HG03135 (cell line): ENCODE results near the gene LENEP.

Experiments
- ATAC-seq: cut with Tn5 transposase; IDR thresholded peaks from one replicate; pipeline ENCODE4 v1.9.1; 2021; ENCODE audit warnings: mild to moderate bottlenecking, moderate library complexity; ENCODE audit not compliant: unreplicated experiment

The LENEP gene

DNA sequence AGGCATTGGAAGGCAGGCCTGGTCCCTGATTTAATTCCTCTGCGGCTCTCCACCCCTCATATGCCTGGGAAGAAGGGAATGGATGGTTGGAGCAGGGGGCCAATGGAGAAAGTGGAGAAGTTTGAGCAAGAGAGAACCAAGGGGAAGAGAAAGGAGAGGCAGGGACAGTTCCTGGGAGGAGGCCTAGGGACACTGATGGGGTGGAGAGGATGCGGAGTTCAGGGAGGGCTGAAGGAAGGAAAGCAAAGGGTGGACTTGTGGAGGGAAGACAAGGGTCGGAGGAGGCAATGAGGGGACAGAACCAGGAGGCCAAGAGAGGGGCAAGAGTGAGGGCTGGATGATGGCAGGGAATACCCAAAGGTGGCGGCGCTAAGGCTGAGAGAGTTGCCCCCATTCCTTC lies 16.4 kb downstream of the LENEP start:
- no peak for ATAC-seq

DNA sequence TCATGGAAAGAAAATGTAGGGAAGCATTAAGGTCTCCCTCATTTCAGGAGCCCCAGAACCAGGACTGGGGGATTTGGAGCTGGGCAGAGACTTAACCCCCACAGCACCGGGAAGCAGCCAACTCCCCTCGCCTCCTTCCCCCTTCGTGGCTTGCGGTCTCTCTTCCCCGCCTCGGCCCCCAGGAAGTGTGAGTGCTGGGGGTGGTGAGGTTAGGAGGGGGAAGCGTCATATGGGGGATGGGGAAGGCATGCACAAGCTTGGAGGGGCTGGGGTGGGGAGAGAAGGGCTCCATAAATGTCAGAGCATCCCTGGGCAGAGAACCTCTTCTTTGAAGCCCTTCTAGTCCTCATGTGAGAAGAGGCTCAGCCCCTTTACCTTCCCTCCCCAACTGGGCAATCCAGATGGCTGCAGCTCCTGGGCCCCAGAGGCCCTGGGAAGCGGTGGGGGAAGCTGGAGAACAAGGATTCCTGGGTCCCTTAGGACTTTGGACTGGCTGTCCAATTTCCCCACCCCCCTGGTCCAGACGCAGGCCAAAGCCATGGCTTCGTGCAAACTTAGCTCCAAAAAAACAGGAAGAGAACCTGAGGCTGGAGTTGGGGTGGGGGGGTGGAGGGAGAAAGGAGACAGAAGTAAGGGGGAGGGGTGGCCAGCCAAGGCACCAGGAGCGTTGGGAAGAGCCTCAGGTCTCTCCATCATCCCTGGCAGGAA lies 17.0 kb downstream of the LENEP start:
- no peak for ATAC-seq

DNA sequence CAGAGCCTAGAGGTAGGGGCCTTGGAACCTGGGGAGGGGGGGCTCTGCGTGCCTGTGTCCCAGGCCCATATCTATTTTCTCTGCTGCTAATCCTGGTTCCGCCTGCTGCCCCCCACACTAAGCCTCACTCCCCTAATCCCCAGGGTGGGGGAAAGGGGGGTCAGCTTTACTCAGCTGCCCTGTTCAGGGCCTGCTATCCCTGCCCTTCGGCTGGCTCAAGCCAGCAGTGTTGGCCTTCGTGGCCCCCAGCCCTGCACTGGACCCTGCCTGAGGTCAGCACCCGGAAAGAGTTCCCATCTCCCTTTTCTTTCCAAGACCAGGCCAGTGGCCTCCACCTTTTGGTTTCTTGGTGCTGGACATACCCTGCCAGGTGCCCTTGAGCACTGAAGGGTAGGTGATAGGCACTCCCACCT lies 17.6 kb downstream of the LENEP start:
- no peak for ATAC-seq

DNA sequence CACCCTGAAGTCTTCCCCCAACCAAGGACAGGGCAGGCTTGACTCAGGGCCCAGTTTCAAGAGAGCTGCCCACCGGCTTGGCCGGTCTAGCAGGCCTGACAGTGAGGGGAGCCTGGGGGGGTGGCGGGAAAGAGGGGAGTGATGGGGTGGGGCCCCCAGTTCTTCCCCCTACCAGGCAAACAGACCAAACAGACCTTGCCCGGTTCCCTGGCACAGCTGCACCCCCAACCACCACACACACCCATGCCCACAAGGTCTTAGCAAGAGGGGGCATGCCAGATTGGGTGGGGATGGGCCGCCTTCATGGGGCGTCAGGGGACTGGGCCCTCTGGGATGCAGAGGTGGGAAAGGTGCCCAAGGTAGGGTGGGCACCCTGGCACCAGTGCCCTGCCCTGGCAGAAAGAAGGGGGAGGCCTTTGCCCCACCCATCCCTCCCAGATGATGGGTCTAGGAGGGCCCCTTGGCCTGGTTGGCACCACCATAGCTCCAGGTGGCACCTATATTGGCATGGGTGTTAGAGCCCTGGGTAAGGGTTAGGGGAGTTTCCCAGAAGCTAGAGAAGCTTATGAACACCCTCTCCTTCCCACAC lies 18.1 kb downstream of the LENEP start:
- no peak for ATAC-seq

DNA sequence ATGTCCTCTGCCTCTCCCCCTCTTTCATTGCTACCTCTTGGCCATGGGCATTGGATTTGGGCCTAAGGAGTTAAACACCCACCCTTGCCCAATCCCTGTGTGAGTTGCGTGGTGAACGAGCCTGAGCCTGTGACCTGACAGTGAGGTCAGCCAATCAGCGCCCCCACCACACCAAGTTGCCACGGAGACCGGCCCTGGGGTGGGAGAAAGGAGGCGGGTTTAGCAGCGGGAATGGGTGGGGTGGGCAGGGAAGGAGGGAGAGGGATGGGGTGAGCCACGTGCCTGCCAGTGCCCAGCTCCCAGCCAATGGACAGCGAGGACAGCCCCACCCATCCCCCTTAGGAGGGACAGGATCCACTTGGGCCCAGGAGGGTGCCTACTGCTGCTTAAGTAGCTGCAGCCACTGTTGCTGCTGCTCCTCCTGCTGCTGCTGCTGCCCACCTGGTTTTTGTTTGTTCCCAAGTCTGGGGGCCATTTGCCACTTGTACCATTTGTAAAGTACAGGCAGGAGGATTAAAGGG lies 18.7 kb downstream of the LENEP start:
- ATAC-seq, result no peak

DNA sequence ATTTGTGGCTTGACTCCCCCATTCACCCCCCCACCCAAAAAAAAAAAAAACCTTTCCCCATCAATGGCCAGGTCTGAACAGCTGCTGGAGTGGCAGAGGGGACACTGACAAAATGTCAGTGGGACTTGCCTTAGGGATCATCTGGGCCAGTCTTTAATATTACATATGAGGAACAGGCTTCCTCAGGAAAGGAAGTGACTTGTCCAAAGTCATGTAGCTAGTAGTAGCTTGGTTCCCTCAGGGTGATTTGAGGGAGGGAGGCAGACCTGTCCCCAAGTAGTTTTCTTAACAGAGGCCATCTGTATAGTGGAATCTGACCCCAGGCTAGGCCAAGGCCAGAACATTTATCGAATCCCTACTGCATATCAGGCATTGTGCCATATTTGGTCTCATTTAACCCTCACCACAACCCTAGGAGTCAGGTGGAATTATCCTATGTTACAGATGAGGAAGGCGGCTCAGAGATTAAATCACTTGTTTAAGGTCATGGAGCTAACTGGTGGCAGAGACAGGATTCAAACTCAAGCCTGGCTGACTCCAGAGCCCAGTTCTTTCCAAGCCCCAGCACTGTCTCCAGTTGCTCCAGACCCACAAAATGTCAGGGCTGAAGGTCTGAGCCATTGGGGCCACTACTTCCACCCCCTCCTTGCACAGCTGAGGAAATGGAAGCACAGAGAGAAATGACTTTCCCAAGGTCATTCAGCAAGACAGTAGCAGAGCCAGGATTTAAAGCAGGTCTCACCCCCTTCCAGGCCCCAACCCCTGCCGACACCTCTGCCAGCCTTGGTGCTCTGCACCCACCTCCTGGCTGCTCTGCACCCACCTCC lies 19.6 kb downstream of the LENEP start:
- ATAC-seq, result no peak

DNA sequence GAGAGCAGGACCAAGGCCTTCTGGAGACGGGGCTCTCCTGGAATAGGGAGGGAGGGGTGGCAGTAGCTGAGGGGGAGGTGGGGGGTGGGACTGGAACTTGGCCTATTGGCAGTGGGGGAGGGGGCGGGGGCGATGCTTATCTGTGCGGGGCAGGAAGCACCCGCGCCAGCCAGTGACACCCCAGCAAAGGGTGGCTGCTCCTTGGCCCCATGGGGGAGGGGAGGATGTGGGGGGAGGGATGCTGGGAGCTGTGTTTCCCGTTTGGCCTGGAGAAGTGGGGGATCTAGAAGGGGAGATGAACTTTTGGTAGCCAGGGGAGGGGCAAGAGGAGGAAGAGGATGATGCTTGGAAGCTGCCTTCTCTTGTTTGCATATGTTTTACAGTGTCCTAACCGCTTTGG lies 20.2 kb downstream of the LENEP start:
- no peak for ATAC-seq

DNA sequence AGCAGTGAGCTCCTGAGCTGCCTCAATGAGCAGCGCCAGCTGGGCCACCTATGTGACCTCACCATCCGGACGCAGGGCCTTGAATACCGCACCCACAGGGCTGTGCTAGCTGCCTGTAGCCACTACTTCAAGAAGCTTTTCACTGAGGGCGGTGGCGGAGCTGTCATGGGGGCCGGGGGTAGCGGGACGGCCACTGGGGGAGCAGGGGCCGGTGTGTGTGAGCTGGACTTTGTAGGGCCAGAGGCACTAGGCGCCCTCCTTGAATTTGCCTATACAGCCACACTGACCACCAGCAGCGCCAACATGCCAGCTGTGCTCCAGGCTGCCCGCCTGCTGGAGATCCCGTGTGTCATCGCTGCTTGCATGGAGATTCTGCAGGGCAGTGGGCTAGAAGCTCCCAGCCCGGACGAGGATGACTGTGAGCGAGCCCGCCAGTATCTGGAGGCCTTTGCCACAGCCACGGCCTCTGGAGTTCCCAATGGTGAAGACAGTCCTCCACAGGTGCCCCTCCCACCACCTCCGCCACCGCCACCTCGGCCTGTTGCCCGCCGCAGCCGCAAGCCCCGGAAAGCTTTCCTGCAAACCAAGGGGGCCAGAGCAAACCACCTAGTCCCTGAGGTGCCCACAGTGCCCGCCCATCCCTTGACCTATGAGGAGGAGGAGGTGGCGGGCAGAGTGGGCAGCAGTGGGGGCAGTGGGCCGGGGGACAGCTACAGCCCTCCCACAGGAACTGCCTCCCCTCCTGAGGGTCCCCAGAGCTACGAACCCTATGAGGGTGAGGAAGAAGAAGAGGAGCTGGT lies 21.5 kb downstream of the LENEP start:
- ATAC-seq, result no peak

DNA sequence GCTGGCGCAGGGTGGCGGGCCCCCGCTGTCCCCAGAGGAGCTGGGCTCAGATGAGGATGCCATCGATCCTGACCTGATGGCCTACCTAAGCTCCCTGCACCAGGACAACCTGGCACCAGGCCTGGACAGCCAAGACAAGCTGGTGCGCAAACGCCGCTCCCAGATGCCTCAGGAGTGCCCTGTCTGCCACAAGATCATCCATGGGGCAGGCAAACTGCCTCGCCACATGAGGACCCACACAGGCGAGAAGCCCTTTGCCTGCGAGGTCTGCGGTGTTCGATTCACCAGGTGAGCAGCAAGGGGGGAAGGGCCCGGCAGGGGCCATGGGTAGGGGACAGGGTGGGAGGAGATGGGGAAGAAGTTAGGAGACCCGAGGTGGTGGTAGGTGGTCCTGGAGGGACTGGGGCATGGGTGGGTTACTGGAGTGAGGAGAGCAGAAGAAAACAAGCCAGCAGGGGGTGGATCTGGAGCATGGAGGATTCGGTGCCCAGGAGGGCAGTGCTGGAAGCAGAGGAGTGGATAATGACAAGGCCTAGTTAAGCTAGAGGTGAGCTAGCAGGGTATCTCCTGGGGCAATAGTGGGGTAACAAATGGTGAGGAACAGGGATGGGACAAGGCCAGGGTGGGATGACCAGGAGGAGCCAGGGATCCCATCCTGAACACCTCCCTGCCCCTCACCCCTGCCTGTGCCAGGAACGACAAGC lies 22.3 kb downstream of the LENEP start:
- ATAC-seq, result no peak

DNA sequence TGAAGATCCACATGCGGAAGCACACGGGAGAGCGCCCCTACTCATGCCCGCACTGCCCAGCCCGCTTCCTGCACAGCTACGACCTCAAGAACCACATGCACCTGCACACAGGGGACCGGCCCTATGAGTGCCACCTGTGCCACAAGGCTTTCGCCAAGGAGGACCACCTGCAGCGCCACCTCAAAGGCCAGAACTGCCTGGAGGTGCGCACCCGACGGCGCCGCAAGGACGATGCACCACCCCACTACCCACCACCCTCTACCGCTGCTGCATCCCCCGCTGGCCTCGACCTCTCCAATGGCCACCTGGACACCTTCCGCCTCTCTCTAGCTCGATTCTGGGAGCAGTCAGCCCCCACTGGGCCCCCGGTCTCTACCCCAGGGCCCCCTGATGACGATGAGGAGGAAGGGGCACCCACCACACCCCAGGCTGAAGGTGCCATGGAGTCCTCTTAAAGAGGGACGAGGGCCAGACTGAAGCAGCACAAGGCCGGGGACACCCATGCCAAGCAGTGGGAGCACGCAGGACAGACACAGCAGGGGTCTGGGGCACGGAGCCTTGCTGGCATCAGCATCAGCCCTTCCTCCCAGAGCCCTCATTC lies 22.9 kb downstream of the LENEP start:
- ATAC-seq, result no peak

DNA sequence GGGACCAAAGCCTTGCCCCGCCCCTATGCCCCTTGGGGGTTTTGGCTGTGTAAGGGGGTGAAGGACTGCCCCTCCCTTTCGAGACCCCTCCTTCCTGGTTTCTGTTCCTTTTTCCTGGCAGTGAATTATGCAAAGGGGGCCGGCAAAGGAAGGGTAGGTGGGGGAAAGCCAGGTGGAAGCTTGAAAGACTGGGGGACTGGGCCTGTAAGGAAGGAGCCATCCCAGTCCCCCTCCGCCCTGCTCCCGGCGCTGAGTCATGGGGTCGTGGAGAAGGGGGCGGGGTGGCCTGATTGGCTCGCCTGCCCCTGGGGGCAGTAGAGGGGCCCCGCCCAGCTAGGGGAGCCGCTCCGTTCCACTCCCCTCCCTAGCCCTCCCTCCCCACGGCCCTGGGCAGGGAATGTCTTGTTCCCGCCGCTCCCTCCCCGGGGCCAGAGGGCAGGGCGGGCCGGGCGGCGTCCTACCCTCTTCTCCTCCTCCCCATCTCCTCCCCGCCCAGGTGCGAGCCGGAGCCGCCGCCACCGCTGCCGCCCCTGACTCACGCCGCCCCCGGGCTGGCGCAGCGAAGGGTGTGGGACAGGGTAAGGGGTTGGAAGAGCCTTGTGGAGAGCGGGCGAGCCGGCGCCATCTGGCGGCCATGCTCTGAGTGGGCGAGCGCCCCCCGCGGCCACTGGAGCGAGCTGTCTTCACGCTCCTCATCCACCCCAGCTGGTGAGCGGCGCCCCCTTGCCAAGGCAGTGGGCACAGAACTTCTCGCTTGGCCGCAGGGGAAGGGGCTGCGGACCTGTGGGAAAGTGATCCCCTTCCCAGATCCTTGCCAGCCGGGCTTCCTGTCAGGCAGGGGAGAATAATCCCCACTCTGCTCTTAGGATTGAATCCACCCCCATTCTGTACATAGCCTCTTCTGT lies 23.9 kb downstream of the LENEP start:
- peak; percentile 71 for ATAC-seq

DNA sequence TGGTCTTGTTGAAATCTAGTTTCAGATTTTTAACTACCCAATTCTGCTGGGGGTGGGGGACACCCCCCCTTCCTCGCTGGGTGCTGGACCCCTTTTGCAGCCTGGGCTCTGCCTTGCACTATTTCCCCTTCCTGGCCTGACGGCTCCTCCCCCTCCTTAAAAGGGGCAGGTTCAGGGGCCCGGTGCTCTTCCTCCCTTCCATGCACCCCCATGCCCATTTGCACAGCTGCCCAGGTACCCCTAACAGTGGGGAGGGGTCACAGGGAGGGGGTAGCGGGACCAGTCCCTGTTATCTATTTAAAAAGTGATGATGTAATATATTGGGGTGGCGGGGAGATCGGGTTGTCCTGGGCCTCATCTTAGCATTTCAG lies 24.5 kb downstream of the LENEP start:
- ATAC-seq, result no peak

DNA sequence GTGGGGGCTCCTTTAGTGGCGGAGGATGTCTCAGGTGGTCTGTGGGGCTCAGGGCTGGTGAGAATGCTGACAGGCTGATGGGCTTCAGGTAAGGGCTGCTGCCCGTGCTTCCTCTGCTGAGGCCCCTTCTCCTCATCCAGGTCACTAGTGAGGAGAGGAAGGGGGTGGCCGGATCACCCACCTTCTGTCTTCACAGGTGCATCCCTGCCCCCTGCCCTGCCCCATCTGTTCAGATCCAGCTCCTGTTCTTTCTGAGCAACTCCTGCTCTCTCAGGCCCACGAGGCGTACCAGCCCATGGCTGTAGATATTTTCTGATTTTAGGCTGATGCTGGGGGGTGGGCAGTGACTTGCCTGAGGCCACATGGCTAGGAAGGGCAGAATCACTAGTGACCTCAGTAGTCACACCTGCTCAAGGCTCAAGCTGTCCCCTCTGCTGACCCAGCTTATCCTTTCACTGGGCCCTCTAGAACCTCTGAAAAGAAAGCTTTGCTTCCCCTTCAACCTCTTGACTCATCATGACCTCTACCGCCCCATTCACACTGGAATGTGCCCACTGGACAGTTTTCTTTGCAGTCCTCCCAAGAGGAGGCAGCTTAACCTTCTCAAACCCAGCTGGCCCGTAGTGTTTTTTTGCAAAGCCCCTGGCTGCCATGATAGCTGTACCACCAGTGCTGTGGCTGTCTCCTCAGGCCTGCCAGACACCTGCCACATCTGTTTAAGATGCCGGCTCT lies 25.4 kb downstream of the LENEP start:
- ATAC-seq, result no peak

DNA sequence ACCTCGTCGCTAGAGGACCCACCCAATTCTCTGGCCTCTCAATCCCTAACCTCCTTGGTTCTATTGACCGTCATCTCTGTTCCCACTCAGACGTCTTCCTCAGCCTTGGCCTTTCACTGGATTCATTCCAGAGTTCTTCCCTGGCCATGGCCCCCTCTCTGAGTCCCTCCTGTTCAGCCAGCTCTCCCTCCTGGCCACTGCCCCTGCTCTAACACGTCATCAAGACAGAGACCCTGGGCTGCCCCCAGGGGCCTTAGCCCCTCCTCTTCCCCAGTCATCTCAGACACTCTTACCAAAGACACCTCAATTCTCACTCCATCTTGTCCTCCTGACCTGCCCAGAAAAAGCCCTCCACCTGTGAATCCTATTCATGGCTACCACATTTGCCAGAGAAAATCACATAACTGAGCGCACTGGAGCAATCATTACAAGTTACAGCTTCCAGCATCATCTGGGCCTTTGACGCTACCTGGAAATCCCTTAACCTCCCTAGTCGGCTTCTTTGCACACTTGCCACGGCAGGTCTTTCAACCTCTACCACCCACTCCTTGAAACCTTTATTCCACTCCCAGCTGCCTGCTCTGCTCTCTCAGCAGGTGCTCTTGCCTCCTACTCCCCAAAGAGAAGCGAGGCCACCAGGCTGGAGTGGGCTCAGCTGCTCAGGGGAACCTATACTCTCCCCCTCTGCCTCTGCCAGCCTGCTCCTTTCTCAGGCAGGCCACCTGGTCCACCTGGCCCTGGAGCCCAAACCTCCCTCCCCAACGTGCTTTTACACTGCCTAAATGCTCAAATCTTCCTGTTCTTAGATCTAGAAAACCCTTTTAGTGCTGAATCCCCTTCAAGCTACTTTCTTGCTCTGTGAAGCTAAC lies 26.2 kb downstream of the LENEP start:
- ATAC-seq, result no peak

DNA sequence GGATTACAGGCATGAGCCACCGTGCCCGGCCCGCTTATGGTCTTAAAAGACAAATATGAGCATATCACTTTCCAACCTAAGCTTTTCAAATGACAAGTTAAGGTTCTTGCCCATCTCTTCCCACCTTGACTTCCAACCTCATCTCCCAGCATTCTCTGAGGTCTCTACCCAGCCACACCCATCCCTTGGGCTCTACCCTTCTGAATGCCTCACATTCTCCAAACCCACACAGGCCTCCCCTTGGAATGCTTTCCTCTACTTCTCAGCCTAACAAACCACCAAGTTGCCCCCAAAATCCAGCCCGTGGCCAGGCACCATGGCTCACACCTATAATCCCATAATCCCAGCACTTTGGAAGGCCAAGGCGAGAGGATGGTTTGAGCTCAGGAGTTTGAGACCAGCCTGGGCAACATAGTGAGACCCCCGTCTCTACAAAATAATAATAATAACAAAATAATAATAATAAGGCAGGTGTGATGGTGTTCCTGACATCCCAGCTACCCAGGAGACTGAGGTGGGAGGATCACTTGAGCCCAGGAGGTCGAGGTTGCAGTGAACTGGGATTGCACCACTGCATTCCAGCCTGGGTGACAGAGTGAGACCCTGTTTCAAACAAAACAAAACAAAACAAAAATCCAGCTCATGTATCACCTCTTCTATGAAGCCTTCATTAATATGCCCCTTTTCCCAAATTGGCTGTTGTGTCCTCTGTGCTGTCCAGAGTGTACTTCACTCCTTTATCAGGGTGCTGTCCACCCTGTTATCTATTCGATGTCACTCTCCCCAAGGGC lies 28.9 kb downstream of the LENEP start:
- ATAC-seq, result no peak

DNA sequence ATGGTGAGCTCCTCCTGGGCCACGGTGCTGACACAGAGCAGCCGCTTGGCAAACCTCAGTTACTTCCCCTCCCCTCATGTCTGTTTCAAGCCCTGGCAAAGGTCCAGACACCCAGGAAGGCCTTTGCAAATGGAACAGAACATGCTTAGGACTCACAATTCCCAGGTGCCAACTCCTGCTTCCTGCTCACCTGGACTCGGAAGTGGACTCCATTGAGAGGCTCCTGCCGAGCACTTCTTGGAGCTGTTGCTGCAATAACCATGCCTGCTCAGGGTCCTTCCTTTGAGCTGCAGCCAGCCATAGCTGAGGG lies 29.5 kb downstream of the LENEP start:
- no peak for ATAC-seq

DNA sequence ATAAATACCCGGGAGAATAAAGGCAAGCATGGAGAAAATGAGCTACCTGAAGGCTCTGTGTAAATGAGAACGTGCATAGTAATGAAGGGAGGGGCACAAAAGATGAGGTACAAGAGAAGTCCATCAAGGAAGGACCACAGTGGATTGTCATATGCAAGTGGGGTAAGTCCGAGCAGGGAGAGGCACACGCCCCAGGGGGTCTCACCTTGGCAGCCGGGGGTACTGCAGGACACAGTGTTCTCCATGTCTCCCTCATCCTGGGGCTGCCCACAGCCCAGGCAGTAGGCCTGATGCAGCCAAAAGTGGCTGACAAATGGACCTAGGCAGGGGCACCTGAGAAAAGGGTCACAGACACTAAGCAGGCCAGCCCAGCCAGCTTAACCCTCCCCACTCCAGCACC lies 30.2 kb downstream of the LENEP start:
- no peak for ATAC-seq
